Measurements from ENCODE around the gene TNRC6B. TPM values are rescaled to one million over a fixed set of nuclear protein-coding genes. Genes with fewer than 3 reads are reported as not detected.

The TNRC6B gene
- total RNA-seq, 1 experiment from 2014 or later = 50.4 TPM

GRCh38 chr22:40324468-40325305 is 147.0 kb downstream of the TNRC6B start (continued):
- TF ChIP-seq ZNF532 (CRISPR knock-in tag; IDR thresholded peaks at IDR 0.05; ENCODE audit: borderline replicate concordance) (no peak), CREM (CRISPR knock-in tag; IDR thresholded peaks at IDR 0.05) (no peak), GRHL2 (CRISPR knock-in tag; IDR thresholded peaks at IDR 0.05; ENCODE audit: insufficient replicate concordance, severe bottlenecking) (no peak)

GRCh38 chr22:40325315-40325714 is 147.6 kb downstream of the TNRC6B start:
- TF ChIP-seq JAZF1 (CRISPR knock-in tag; IDR thresholded peaks at IDR 0.05) = no peak
- no peak for TF ChIP-seq CTCF (IDR thresholded peaks at IDR 0.05)
- no peak for TF ChIP-seq TEAD4 (CRISPR knock-in tag; IDR thresholded peaks at IDR 0.05)
- no peak for TF ChIP-seq SOX15 (CRISPR knock-in tag; IDR thresholded peaks at IDR 0.05)
- no peak for TF ChIP-seq USF2 (CRISPR knock-in tag; IDR thresholded peaks at IDR 0.05)
- ChIA-PET CTCF (no interaction called here), POLR2A (no interaction called here)
- ATAC-seq (no peak), DNase-seq (ENCODE audit: low spot score) (no peak)
- no peaks in the 10 kb centered on the region for H3K27me3 Mint-ChIP-seq (ENCODE audit: low read depth)
- H3K9me3 Mint-ChIP-seq = no peaks in the 10 kb centered on the region
- no peak overlapping the region for H3K4me3 Mint-ChIP-seq
- H3K4me1 Mint-ChIP-seq = peaks cover 55% of the 10 kb centered on the region
- H3K36me3 Mint-ChIP-seq = peaks cover 34% of the 10 kb centered on the region
- peak overlapping the region; percentile 50; the same call in 1 of the 2 replicates for H3K27ac Mint-ChIP-seq

- DNase-seq (ENCODE audit: low spot score) = no peak
- ChIA-PET CTCF (interaction anchor here (0.6 to 1.4 kb wide), 4 partner anchors 20 to 529 kb away, joined by 3 to 5 read pairs (median 4); partner anchors contain the start of genes ADSL and ST13), POLR2A (interaction anchor here (0.6 kb wide), 2 partner anchors 16 to 245 kb away, joined by 3 to 4 read pairs; no protein-coding TSS in a partner anchor)
- peak; percentile 78 for ATAC-seq
- H3K9me3 Mint-ChIP-seq = no peaks in the 10 kb centered on the region
- TF ChIP-seq USF1 (CRISPR knock-in tag; IDR thresholded peaks at IDR 0.05) (no peak), TEAD4 (CRISPR knock-in tag; IDR thresholded peaks at IDR 0.05) (no peak), ARID4B (CRISPR knock-in tag; IDR thresholded peaks at IDR 0.05; ENCODE audit: borderline replicate concordance) (no peak), TP53 (CRISPR knock-in tag; IDR thresholded peaks at IDR 0.05) (no peak), RELA (CRISPR knock-in tag; IDR thresholded peaks at IDR 0.05; ENCODE audit: borderline replicate concordance) (no peak), ZNF416 (CRISPR knock-in tag; IDR thresholded peaks at IDR 0.05) (no peak), SMAD4 (CRISPR knock-in tag; IDR thresholded peaks at IDR 0.05) (no peak), GRHL2 (CRISPR knock-in tag; IDR thresholded peaks at IDR 0.05; ENCODE audit: insufficient replicate concordance, severe bottlenecking) (no peak), EMX1 (CRISPR knock-in tag; IDR thresholded peaks at IDR 0.05) (no peak), NR2C2 (CRISPR knock-in tag; IDR thresholded peaks at IDR 0.05) (no peak), NFYB (CRISPR knock-in tag; conservative IDR thresholded peaks at IDR 0.05; ENCODE audit: low read depth) (no peak)
- no peaks in the 10 kb centered on the region for H3K27me3 Mint-ChIP-seq (ENCODE audit: low read depth)
- no peak overlapping the region for H3K4me3 Mint-ChIP-seq
- H3K27ac Mint-ChIP-seq = peak overlapping the region; percentile 68
- peaks cover 16% of the 10 kb centered on the region for H3K36me3 Mint-ChIP-seq
- H3K4me1 Mint-ChIP-seq = peaks cover 72% of the 10 kb centered on the region
These were observed 149.4 kb downstream of the TNRC6B start for GRCh38 chr22:40326905-40327735.
